ENCODE measurements around the gene SAPCD2. TPM values are rescaled to one million over a fixed set of nuclear protein-coding genes. Genes with fewer than 3 reads are reported as not detected.

The SAPCD2 gene
- total RNA-seq, 1 experiment from 2014 or later = 18.4 TPM

- H3K9me3 ChIP-seq (ENCODE audit: control insufficient read depth, insufficient read depth, low read depth, low read length) = no peaks in the 10 kb centered on the region
- H3K4me3 ChIP-seq (ENCODE audit: low read depth in 2 of 2, low read length in 2 of 2) = no peak overlapping the region
- TF ChIP-seq REST (IDR thresholded peaks at IDR 0.05; ENCODE audit: insufficient read depth in 1 of 2, low read depth in 2 of 2, low read length in 1 of 2) = no peak
- no peak for TF ChIP-seq CTCF (IDR thresholded peaks at IDR 0.05)
- no peak for TF ChIP-seq SIN3A (IDR thresholded peaks at IDR 0.05; ENCODE audit: borderline replicate concordance, insufficient read depth, low read depth, low read length)
- no peak for TF ChIP-seq POLR2AphosphoS5 (IDR thresholded peaks at IDR 0.05; ENCODE audit: low read depth, low read length)
- TF ChIP-seq TCF7L2 (IDR thresholded peaks at IDR 0.05; ENCODE audit: low read depth, low read length) = no peak
- no peaks in the 10 kb centered on the region for H3K27me3 ChIP-seq (ENCODE audit: control insufficient read depth, insufficient read depth, low read length)
- H3K4me1 ChIP-seq (ENCODE audit: control insufficient read depth, insufficient read depth, low read length) = peaks cover 18% of the 10 kb centered on the region
- in situ Hi-C loops (cut with HindIII; ENCODE audit: low pct_unique_long_range_greater_than_20kb, low sequenced_read_pairs) (no loop called here), intact Hi-C loops (cut with micrococcal nuclease; ENCODE audit: unreplicated experiment) (no loop called here)
- no peaks in the 10 kb centered on the region; the same call in 1 of the 2 replicates for H3K36me3 ChIP-seq (ENCODE audit: control insufficient read depth, insufficient read depth, low read length)
- no peak for ATAC-seq
- BruUV-seq (replicated peaks) = no TSS peak
- ChIA-PET POLR2A (no interaction called here), CTCF (no interaction called here)
- H3K27ac ChIP-seq (ENCODE audit: low read length) = no peak overlapping the region
- DNase-seq (ENCODE audit: low read depth, low spot score) = no peak
Measured at GRCh38 chr9:137079401-137079787, 9.0 kb upstream of the SAPCD2 start.

DNA sequence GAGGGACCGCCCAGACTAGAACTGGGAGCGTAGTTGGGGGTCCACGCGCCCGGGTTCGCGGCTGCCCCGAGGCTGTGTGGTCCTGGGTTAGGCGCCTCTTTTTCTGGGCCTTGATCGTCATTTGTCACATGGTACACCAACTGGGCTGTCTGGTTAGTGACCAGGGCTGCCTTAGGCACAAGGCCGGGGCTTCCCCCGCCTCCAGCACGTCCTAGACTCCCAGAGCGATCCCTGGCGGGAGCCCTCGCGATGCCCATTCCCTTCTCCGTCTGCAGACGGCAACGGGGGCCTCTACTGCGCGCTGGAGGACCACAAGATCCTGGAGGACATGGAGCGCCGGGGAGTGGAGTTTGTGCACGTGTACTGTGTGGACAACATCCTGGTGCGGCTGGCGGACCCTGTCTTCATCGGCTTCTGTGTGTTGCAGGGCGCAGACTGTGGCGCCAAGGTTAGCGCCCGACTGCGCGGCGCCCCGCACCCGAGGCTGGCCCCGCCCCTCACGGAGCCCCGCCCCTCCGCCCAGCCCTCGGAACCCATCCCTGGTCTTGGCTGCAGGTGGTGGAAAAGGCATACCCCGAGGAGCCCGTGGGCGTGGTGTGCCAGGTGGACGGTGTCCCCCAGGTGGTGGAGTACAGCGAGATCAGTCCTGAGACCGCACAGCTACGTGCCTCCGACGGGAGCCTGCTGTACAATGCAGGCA, 8.5 kb upstream of the SAPCD2 start:
- ChIA-PET POLR2A (no interaction called here), CTCF (no interaction called here)
- peaks cover 14% of the 10 kb centered on the region for H3K4me1 ChIP-seq (ENCODE audit: control insufficient read depth, insufficient read depth, low read length)
- H3K27me3 ChIP-seq (ENCODE audit: control insufficient read depth, insufficient read depth, low read length) = no peaks in the 10 kb centered on the region
- no peak for ATAC-seq
- peak overlapping the region; percentile 54 to 57 for H3K4me3 ChIP-seq (ENCODE audit: low read depth in 2 of 2, low read length in 2 of 2)
- no peaks in the 10 kb centered on the region; the same call in 1 of the 2 replicates for H3K36me3 ChIP-seq (ENCODE audit: control insufficient read depth, insufficient read depth, low read length)
- intact Hi-C loops (cut with micrococcal nuclease; ENCODE audit: unreplicated experiment) = no loop called here
- no peaks in the 10 kb centered on the region for H3K9me3 ChIP-seq (ENCODE audit: control insufficient read depth, insufficient read depth, low read depth, low read length)
- no peak for TF ChIP-seq CTCF (IDR thresholded peaks at IDR 0.05)
- no peak for TF ChIP-seq TCF7L2 (IDR thresholded peaks at IDR 0.05; ENCODE audit: low read depth, low read length)
- in situ Hi-C loops (cut with HindIII; ENCODE audit: low pct_unique_long_range_greater_than_20kb, low sequenced_read_pairs) = no loop called here
- no peak overlapping the region; the same call in 1 of the 2 replicates for H3K27ac ChIP-seq (ENCODE audit: low read length)
- no peak for DNase-seq (ENCODE audit: low read depth, low spot score)
- BruUV-seq (replicated peaks) = no TSS peak
